ENCODE results near the gene ADAMTSL1. TPM values are rescaled to one million over a fixed set of nuclear protein-coding genes. Genes with fewer than 3 reads are reported as not detected.

Gene ADAMTSL1
- total RNA-seq, 2 donors from 2014 or later: 1.5 TPM; not detected in 1

DNA sequence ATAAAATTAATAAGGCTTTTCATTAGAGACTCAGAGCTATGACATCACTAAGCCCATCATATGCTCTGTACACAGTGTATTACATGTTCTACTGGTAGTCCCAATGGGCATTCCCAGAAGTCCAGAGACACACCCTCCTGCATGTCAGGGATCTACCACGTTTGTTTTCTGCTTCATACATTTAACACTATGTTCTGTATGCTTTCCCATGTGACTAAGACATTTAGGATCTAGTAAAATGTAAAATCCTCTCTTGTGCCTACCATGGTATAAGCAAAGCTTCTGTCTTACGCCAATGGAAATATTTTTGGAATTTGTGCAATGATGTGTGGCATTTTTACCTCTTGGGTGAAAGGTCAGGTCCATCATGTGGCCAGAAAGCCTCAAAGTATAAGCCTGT, 192.4 kb downstream of the ADAMTSL1 start:
- H3K36me3 ChIP-seq (ENCODE audit: control insufficient read depth, insufficient read depth, low read length): no peaks in the 10 kb centered on the region
- Mint-ChIP-seq H3K27me3 (ENCODE audit: insufficient read depth) (no peaks in the 10 kb centered on the region), H3K9me3 (no peaks in the 10 kb centered on the region), H3K27ac (no peak overlapping the region), H3K4me3 (no peak overlapping the region), H3K36me3 (ENCODE audit: low read depth) (no peaks in the 10 kb centered on the region), H3K4me1 (peaks cover 13% of the 10 kb centered on the region)
- peaks cover 10% of the 10 kb centered on the region for H3K4me1 ChIP-seq (ENCODE audit: control insufficient read depth, insufficient read depth, low read length)
- H3K27ac ChIP-seq (ENCODE audit: low read depth, low read length): no peak overlapping the region
- no peaks in the 10 kb centered on the region for H3K27me3 ChIP-seq (ENCODE audit: control insufficient read depth, insufficient read depth, low read length, poor library complexity, severe bottlenecking)
- no peak overlapping the region for H3K9ac ChIP-seq (ENCODE audit: extremely low read depth, low read length, poor library complexity, severe bottlenecking)
- H3K4me3 ChIP-seq (ENCODE audit: low read length): no peak overlapping the region
- TF ChIP-seq, protein P1, sequence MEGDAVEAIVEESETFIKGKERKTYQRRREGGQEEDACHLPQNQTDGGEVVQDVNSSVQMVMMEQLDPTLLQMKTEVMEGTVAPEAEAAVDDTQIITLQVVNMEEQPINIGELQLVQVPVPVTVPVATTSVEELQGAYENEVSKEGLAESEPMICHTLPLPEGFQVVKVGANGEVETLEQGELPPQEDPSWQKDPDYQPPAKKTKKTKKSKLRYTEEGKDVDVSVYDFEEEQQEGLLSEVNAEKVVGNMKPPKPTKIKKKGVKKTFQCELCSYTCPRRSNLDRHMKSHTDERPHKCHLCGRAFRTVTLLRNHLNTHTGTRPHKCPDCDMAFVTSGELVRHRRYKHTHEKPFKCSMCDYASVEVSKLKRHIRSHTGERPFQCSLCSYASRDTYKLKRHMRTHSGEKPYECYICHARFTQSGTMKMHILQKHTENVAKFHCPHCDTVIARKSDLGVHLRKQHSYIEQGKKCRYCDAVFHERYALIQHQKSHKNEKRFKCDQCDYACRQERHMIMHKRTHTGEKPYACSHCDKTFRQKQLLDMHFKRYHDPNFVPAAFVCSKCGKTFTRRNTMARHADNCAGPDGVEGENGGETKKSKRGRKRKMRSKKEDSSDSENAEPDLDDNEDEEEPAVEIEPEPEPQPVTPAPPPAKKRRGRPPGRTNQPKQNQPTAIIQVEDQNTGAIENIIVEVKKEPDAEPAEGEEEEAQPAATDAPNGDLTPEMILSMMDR (conservative IDR thresholded peaks at IDR 0.05): no peak
- no peak for DNase-seq
- H3K9me3 ChIP-seq (ENCODE audit: control insufficient read depth, low read length): no peaks in the 10 kb centered on the region
- 95 to 100% methylated on average over 2 of the region's 2 CpGs for WGBS, 2 experiments (ENCODE audit: insufficient coverage in 1 of 2, insufficient read length in 1 of 2)

DNA sequence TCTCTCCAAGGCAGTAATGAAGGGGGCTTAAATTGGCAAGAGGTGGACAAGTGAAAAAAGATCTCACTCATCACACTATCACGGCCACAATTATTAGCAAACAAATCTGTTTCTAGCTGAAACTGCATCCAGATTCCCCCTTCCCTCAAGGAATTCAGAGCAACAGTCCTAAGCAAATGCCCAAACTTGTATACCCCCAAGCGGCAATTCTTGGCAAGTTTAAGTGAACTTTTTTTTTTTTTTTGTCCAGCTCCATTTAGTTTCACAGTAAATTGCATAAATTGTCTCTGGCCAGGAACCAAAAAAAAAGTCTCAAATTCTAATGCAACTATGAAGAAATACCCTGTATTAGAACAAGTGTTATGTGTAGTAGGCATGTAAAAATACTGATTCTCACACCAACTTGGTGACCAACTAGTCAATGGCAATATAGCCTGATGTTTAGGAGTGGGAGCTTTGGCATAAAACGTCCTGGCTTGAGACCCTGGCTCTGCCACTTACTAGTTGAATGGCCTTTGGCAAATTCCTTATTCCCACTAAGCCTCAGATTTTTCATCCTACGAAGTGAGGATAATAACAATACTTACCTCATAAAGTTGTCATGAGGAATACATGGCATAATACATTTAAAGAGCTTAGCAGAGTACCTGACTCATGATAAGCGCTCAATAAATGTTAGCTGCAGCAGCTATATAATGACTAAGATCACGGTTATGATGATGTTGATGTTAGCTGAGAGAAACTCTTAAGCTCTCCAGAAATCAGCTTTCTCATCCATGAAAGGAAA, 193.2 kb downstream of the ADAMTSL1 start:
- WGBS, 2 experiments (ENCODE audit: insufficient coverage in 1 of 2, insufficient read length in 1 of 2): 81 to 91% methylated on average over 3 to 6 of the region's 6 CpGs
- H3K27me3 ChIP-seq (ENCODE audit: control insufficient read depth, insufficient read depth, low read length, poor library complexity, severe bottlenecking): no peaks in the 10 kb centered on the region
- TF ChIP-seq, protein P1 (conservative IDR thresholded peaks at IDR 0.05): no peak
- H3K4me3 ChIP-seq (ENCODE audit: low read length): no peak overlapping the region
- H3K27ac ChIP-seq (ENCODE audit: low read depth, low read length): no peak overlapping the region
- H3K36me3 ChIP-seq (ENCODE audit: control insufficient read depth, insufficient read depth, low read length): no peaks in the 10 kb centered on the region
- H3K27me3 Mint-ChIP-seq (ENCODE audit: insufficient read depth): no peaks in the 10 kb centered on the region
- H3K9me3 ChIP-seq (ENCODE audit: control insufficient read depth, low read length): no peaks in the 10 kb centered on the region
- peaks cover 13% of the 10 kb centered on the region for H3K4me1 Mint-ChIP-seq
- DNase-seq: no peak
- H3K36me3 Mint-ChIP-seq (ENCODE audit: low read depth): no peaks in the 10 kb centered on the region
- no peak overlapping the region for H3K4me3 Mint-ChIP-seq
- peaks cover 9% of the 10 kb centered on the region for H3K4me1 ChIP-seq (ENCODE audit: control insufficient read depth, insufficient read depth, low read length)
- no peaks in the 10 kb centered on the region for H3K9me3 Mint-ChIP-seq
- H3K9ac ChIP-seq (ENCODE audit: extremely low read depth, low read length, poor library complexity, severe bottlenecking): no peak overlapping the region
- H3K27ac Mint-ChIP-seq: no peak overlapping the region

DNA sequence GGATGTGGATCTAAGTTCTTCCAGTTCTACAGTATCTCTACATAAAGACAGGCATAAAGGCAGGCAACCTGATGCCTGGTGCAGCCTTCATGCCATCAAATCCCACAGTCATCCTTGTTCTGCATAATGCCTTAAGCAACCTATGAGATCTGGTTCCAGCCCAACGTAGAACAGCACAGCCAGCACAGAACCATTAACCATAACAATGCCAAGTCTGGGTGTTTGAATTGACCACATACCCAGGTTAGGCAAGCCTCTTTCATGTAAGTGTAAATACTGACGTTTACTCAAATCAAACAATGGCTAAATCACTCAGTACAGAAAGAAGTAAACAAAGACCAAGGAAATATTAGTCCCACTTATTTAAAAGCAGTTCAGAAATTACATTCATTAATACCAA, 195.0 kb downstream of the ADAMTSL1 start:
- Mint-ChIP-seq H3K4me1 (peaks cover 9% of the 10 kb centered on the region), H3K36me3 (ENCODE audit: low read depth) (no peaks in the 10 kb centered on the region), H3K27me3 (ENCODE audit: insufficient read depth) (no peaks in the 10 kb centered on the region), H3K4me3 (no peak overlapping the region), H3K27ac (no peak overlapping the region), H3K9me3 (no peaks in the 10 kb centered on the region)
- 42% methylated on average over 2 of the region's 2 CpGs; no CpG with 5 or more reads in 1 of the 2 experiments for WGBS, 2 experiments (ENCODE audit: insufficient coverage in 1 of 2, insufficient read length in 1 of 2)
- H3K9ac ChIP-seq (ENCODE audit: extremely low read depth, low read length, poor library complexity, severe bottlenecking): no peak overlapping the region
- no peak overlapping the region for H3K4me3 ChIP-seq (ENCODE audit: low read length)
- H3K36me3 ChIP-seq (ENCODE audit: control insufficient read depth, insufficient read depth, low read length): no peaks in the 10 kb centered on the region
- TF ChIP-seq, protein P1 (conservative IDR thresholded peaks at IDR 0.05): no peak
- H3K4me1 ChIP-seq (ENCODE audit: control insufficient read depth, insufficient read depth, low read length): peaks cover 2% of the 10 kb centered on the region
- DNase-seq: peak; percentile 54
- no peaks in the 10 kb centered on the region for H3K9me3 ChIP-seq (ENCODE audit: control insufficient read depth, low read length)
- no peak overlapping the region for H3K27ac ChIP-seq (ENCODE audit: low read depth, low read length)
- H3K27me3 ChIP-seq (ENCODE audit: control insufficient read depth, insufficient read depth, low read length, poor library complexity, severe bottlenecking): no peaks in the 10 kb centered on the region

Measured in endodermal cell (in vitro differentiated cells).